ENCODE data around the gene BCLAF1.

The BCLAF1 gene

GRCh38 chr6:136303516-136303915 is 13.9 kb upstream of the BCLAF1 start:
- no peak for ATAC-seq
- TF ChIP-seq GLIS3 (CRISPR knock-in tag; IDR thresholded peaks at IDR 0.05) = no peak

- TF ChIP-seq CSDC2 (CRISPR knock-in tag; IDR thresholded peaks at IDR 0.05) (no peak), TOX (CRISPR knock-in tag; IDR thresholded peaks at IDR 0.05; ENCODE audit: borderline replicate concordance) (no peak), TCF4 (CRISPR knock-in tag; IDR thresholded peaks at IDR 0.05; ENCODE audit: borderline replicate concordance) (no peak), ARNTL (CRISPR knock-in tag; IDR thresholded peaks at IDR 0.05; ENCODE audit: borderline replicate concordance, low read depth) (no peak), ZNF70 (CRISPR knock-in tag; IDR thresholded peaks at IDR 0.05) (no peak), ZNF565 (CRISPR knock-in tag; conservative IDR thresholded peaks at IDR 0.05; ENCODE audit: low read depth) (no peak), CREB5 (CRISPR knock-in tag; IDR thresholded peaks at IDR 0.05; ENCODE audit: low read depth) (no peak), BACH2 (CRISPR knock-in tag; IDR thresholded peaks at IDR 0.05; ENCODE audit: borderline replicate concordance) (no peak), SNAI2 (CRISPR knock-in tag; IDR thresholded peaks at IDR 0.05) (no peak), ZFP30 (CRISPR knock-in tag; IDR thresholded peaks at IDR 0.05) (no peak), OSR1 (CRISPR knock-in tag; IDR thresholded peaks at IDR 0.05) (no peak), GLIS3 (CRISPR knock-in tag; IDR thresholded peaks at IDR 0.05) (no peak)
- no peak for ATAC-seq
These were observed 5.0 kb upstream of the BCLAF1 start for GRCh38 chr6:136294621-136295020.

DNA sequence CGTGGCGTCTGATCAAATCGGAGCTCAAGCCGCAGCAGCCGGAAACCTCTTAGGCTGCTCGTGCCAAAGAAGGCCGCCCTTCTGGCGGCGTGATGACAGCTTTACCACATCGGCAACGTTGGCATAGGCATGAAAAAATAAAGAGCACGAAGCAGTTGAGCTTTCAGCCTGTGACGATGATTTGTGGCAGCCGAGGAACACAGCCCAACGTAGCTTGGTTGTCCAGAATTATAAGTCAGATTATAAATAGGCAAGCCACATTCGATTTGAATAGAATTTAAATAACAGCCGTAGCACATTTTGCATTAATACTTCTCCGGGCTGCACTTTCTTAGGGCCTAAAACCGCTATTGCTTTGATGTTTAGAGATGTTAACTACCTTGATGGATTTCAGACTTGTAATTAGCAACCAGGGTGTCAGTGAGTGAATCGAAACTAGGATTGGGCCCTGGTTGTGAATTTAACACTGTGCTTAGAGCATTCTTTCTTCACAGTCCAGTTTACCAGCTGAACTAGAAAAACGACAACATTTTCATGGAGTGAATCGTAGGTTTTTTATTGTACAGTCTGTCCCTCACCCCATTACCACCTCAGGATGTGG is 864 bp upstream of the BCLAF1 start:
- peak; percentile 48 for ATAC-seq
- TF ChIP-seq ARNTL (CRISPR knock-in tag; IDR thresholded peaks at IDR 0.05; ENCODE audit: borderline replicate concordance, low read depth) (no peak), TOX (CRISPR knock-in tag; IDR thresholded peaks at IDR 0.05; ENCODE audit: borderline replicate concordance) (no peak), BACH2 (CRISPR knock-in tag; IDR thresholded peaks at IDR 0.05; ENCODE audit: borderline replicate concordance) (no peak), RARB (CRISPR knock-in tag; IDR thresholded peaks at IDR 0.05) (no peak), CSDC2 (CRISPR knock-in tag; IDR thresholded peaks at IDR 0.05) (no peak), ZNF70 (CRISPR knock-in tag; IDR thresholded peaks at IDR 0.05) (no peak), ZNF8 (CRISPR knock-in tag; IDR thresholded peaks at IDR 0.05) (no peak), CSRNP3 (CRISPR knock-in tag; IDR thresholded peaks at IDR 0.05) (no peak), ZFP30 (CRISPR knock-in tag; IDR thresholded peaks at IDR 0.05) (no peak)

DNA sequence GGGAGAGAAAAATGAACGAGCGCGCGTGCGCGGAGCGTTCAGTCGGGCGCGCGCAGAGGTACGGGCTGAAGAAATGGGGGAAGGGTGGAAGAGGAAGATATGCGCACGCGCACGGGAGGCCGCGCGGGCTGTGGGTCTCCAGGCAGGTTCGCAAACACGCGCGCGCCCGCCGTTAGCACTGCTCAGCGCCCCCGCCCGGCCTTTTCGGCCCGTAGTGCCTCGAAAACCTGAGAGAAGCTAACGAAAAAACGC is 393 bp downstream of the BCLAF1 start:
- peak; percentile 61; the same call in 1 of the 2 replicates for TF ChIP-seq ZNF8 (CRISPR knock-in tag; IDR thresholded peaks at IDR 0.05)
- no peak; the same call in 1 of the 2 replicates for TF ChIP-seq GLIS3 (CRISPR knock-in tag; IDR thresholded peaks at IDR 0.05)
- peak; percentile 49; the same call in 1 of the 2 replicates for TF ChIP-seq ZFP3 (CRISPR knock-in tag; IDR thresholded peaks at IDR 0.05)
- TF ChIP-seq ZNF565 (CRISPR knock-in tag; conservative IDR thresholded peaks at IDR 0.05; ENCODE audit: low read depth) = no peak
- TF ChIP-seq, protein P1, sequence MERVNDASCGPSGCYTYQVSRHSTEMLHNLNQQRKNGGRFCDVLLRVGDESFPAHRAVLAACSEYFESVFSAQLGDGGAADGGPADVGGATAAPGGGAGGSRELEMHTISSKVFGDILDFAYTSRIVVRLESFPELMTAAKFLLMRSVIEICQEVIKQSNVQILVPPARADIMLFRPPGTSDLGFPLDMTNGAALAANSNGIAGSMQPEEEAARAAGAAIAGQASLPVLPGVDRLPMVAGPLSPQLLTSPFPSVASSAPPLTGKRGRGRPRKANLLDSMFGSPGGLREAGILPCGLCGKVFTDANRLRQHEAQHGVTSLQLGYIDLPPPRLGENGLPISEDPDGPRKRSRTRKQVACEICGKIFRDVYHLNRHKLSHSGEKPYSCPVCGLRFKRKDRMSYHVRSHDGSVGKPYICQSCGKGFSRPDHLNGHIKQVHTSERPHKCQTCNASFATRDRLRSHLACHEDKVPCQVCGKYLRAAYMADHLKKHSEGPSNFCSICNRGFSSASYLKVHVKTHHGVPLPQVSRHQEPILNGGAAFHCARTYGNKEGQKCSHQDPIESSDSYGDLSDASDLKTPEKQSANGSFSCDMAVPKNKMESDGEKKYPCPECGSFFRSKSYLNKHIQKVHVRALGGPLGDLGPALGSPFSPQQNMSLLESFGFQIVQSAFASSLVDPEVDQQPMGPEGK (CRISPR knock-in tag; IDR thresholded peaks at IDR 0.05; ENCODE audit: borderline replicate concordance) = peak; percentile 49; the same call in 1 of the 2 replicates
- 0 out of 2 replicates have a peak, but pooled peaks have one; percentile 37 for TF ChIP-seq ESRRG (CRISPR knock-in tag; IDR thresholded peaks at IDR 0.05)
- no peak for TF ChIP-seq BACH2 (CRISPR knock-in tag; IDR thresholded peaks at IDR 0.05; ENCODE audit: borderline replicate concordance)
- ATAC-seq = peak; percentile 66

DNA sequence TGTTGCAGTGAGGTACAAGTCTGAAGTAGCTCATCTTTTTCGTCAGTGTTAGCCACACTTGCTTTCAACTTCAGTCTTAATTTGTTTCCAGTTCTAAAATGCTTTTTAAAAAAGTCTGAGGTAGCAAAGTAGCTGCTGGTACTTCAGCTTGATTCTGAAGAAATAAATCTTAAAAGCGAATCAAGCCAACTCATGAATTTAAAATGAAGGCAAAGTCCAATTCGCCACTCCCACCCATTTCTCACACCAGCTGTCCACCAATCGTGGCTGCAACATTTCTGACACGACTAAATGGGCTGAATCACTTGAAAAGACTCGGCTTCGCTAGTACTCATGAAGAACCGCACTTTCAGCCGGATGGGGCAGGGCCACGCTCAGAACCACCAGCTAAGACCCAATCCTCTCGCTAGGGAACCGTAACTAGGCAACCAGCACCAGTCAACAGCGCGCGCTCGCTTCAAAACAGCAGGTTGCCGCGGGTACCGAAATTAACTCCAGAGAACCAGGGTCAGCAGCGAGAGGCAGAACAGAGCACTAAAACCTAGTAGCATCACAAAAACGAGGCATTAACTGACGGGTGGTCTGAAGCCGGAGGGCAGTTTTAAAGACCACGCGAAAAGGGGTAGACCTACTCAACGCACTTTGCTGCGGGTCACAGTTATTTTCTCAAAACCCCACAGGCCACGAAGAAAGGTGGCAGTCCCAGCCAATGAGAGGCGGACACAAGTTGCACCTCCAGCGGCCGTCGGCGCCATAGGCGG is 900 bp downstream of the BCLAF1 start:
- TF ChIP-seq RARB (CRISPR knock-in tag; IDR thresholded peaks at IDR 0.05) (no peak), CREB5 (CRISPR knock-in tag; IDR thresholded peaks at IDR 0.05; ENCODE audit: low read depth) (no peak; the same call in 1 of the 2 replicates), TCF4 (CRISPR knock-in tag; IDR thresholded peaks at IDR 0.05; ENCODE audit: borderline replicate concordance) (no peak), SNAI2 (CRISPR knock-in tag; IDR thresholded peaks at IDR 0.05) (no peak), ZNF70 (CRISPR knock-in tag; IDR thresholded peaks at IDR 0.05) (no peak)
- peak; percentile 62 for ATAC-seq
